ENCODE measurements around the gene CCDC183.
"Not testable (repeated sequence)": the region's sequence is repeated elsewhere in the genome, so short reads cannot be mapped to it uniquely, and the experiment has no call there.

Gene CCDC183

GRCh38 chr9:136839229-136840139, 43.3 kb downstream of the CCDC183 start:
- TF ChIP-seq CTCF (conservative IDR thresholded peaks at IDR 0.05) (no peak), ZFX (IDR thresholded peaks at IDR 0.05) (no peak)
- H3K27ac ChIP-seq, result peak overlapping the region; percentile 78

- H3K27ac ChIP-seq, result peak overlapping the region; percentile 78
- TF ChIP-seq ZFX (IDR thresholded peaks at IDR 0.05) (0 out of 2 replicates have a peak, but pooled peaks have one; percentile 26), CTCF (conservative IDR thresholded peaks at IDR 0.05) (no peak)
Measured at GRCh38 chr9:136840140-136840876, 44.2 kb downstream of the CCDC183 start.

- peak overlapping the region; percentile 78 for H3K27ac ChIP-seq
- TF ChIP-seq CTCF (conservative IDR thresholded peaks at IDR 0.05) (no peak), ZFX (IDR thresholded peaks at IDR 0.05) (no peak)
Measured at GRCh38 chr9:136840877-136841645, 44.9 kb downstream of the CCDC183 start.

- peak overlapping the region; percentile 78 for H3K27ac ChIP-seq
Measured at GRCh38 chr9:136841646-136842379, 45.7 kb downstream of the CCDC183 start.

GRCh38 chr9:136842380-136842948, 46.3 kb downstream of the CCDC183 start, which contains the start of gene AJM1:
Gene AJM1 (plus strand): TSS chr9:136842478. CDS start chr9:136844415, 1,937 bp downstream.
- H3K27ac ChIP-seq, result peak within 1 kb of the TSS; percentile 78
- TF ChIP-seq CTCF (conservative IDR thresholded peaks at IDR 0.05), result peak; percentile 74

- H3K27ac ChIP-seq, result peak overlapping the region; percentile 78
Measured at GRCh38 chr9:136843159-136843800, 47.1 kb downstream of the CCDC183 start.

- not testable (repeated sequence) for H3K27ac ChIP-seq
- TF ChIP-seq CTCF (conservative IDR thresholded peaks at IDR 0.05), result peak; percentile 75
Measured at GRCh38 chr9:136843801-136844740, 47.9 kb downstream of the CCDC183 start.

Data from C4-2B (cell line).